Ovary (tissue), 9 donors: ENCODE measurements around the gene C21orf91. TPM values are rescaled to one million over a fixed set of nuclear protein-coding genes. Genes with fewer than 3 reads are reported as not detected.

Experiments used
- DNase-seq, 5 donors: peaks; one replicate each; pipeline ENCODE4 v3.0.0-alpha.2; 2019 to 2020
- H3K27ac ChIP-seq, 2 donors: fragments of 200-600 bp; one replicate each; pipeline versions ENCODE4 v1.5.1 to v1.8.0; 2019 to 2022
- H3K27me3 ChIP-seq: fragments of 200-600 bp; one replicate; pipeline ENCODE4 v1.8.0; 2022
- H3K36me3 ChIP-seq: fragments of 200-600 bp; sonication (generic); one replicate; pipeline ENCODE4 v1.5.1; 2019
- H3K4me1 ChIP-seq: one replicate; pipeline ENCODE4 v1.8.1; 2013; ENCODE audit warnings: mild to moderate bottlenecking, moderate library complexity; ENCODE audit not compliant: insufficient read depth
- H3K4me3 ChIP-seq: fragments of 200-600 bp; sonication (generic); one replicate; pipeline ENCODE4 v1.5.1; 2017
- H3K9me3 ChIP-seq, 2 donors: fragments of 200-600 bp in 1 of 2; sonication (generic) in 1 of 2; one replicate each; pipeline versions ENCODE4 v1.5.1 to v1.8.1; 2013 to 2019; ENCODE audit warnings: mild to moderate bottlenecking in 1 of 2, moderate library complexity in 1 of 2
- CTCF ChIP-seq, 3 donors: fragments of 450-650 bp in 2 of 3; fragments of 200-600 bp in 1 of 3; IDR thresholded peaks; one replicate each; pipeline versions ENCODE4 v1.5.1 to v1.8.0; 2016 to 2022; ENCODE audit warnings: antibody characterized with exemption in 3 of 3, mild to moderate bottlenecking in 1 of 3
- EP300 ChIP-seq: sonication (generic); formaldehyde crosslinking; IDR thresholded peaks from one replicate; pipeline ENCODE4 v1.6.1; 2017; ENCODE audit warnings: antibody characterized with exemption
- POLR2A ChIP-seq: fragments of 450-650 bp; IDR thresholded peaks from one replicate; pipeline ENCODE4 v1.6.1; 2017; ENCODE audit warnings: antibody characterized with exemption, mild to moderate bottlenecking, moderate library complexity
- whole genome bisulfite sequencing, 3 donors: extraction: QIAGEN DNeasy Blood & Tissue Kit in 1 of 3; methylation state at CpG; one replicate each; pipeline versions ENCODE4 v1.1.5 to v1.1.7; 2013 to 2017; 5-methylcytosine and 5-hydroxymethylcytosine counted together
- intact Hi-C, 4 donors: fragments of 100-400 bp; cut with DNase I; formaldehyde crosslinking; loops; one replicate each; pipeline versions ENCODE4 v1.11.0 to v1.15.1; 2022 to 2023
- polyA plus RNA-seq, 2 donors: library from polyadenylated mRNA; stranded (reverse); fragments of 200-250 nt in 1 of 2; fragments of 350-450 nt in 1 of 2; fragmentation: Illumina TruSeq in 1 of 2; extraction: RNeasy Lipid Tissue Mini Kit (QIAGEN cat#74804) in 1 of 2; gene quantifications; one replicate each; pipeline ENCODE4 v1.2.3, GENCODE V29; 2013 to 2014
- total RNA-seq, 7 donors: library from RNA; depleted of rRNA in 2 of 7; stranded (reverse); fragments of >200 nt in 2 of 7; fragmentation: NEBNext Ultra II Directional in 3 of 7; extraction: Animal tissue kit (Norgen Biotek cat#: 25700) in 3 of 7; gene quantifications; one replicate each; pipeline versions ENCODE4 v1.1.0 to v1.2.4, GENCODE V29; 2016 to 2023
- donor health status: DM: no; HTN: no; CAD: no; lungs with moderate emphysema.
- donor health status: DM: no; HTN: no; CAD: no.
- donor health status: Bipolar disorder and iron deficiency.
- donor health status: DM: yes; HTN: yes; CAD: no.
- donor health status: DM: no; HTN: no; CAD: no.
- donor health status: DM: yes; HTN: yes; CAD: no.

Gene C21orf91
- total and polyA plus RNA-seq, 9 donors = 5.3 to 19.2 (median 14.6) TPM

DNA sequence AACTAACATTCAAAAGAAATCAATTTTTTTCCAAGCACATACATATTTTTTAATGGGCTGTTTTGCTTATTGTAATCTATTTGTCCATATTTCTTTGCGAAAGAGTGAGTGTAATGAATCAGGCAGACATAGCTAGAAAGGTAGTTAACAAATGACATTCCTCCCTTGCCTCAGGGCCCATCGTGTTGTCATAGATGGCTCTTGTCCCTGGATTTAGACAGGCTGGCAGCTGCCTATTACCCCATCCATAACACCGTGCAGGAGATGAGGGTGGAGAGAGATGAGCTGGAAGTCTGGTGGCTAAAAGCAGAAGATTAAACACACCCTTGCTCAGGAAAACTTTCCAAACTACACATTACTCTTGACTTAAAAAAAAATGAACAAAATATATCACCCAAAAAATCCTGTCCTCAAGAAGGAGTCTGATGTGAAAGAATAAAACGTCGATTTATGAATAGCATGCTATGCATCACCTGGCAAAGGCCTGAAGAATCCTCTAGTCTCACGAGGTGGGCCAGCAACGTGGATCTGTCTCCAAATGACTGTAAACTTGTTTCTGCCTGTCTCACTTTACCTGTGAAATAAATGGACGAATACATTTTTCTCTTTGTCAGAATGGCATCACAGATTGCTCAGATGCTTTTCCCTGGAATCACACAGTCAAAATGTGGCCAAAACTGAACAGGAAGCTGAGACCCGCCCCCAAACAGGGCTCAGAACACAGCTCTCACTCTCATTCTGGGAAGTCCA lies 55.7 kb downstream of the C21orf91 start:
- Histone ChIP-seq H3K36me3 (no peaks in the 10 kb centered on the region), H3K27ac (no peak overlapping the region), H3K9me3 (no peaks in the 10 kb centered on the region), H3K4me3 (no peak overlapping the region), H3K4me1 (no peaks in the 10 kb centered on the region), H3K27me3 (no peaks in the 10 kb centered on the region)
- WGBS, 3 donors = 87 to 88% (median 87%) methylated on average over 9 of the region's 9 CpGs
- TF ChIP-seq EP300 = no peak
- TF ChIP-seq CTCF (IDR thresholded peaks at IDR 0.05) = no peak
- TF ChIP-seq POLR2A = no peak
- intact Hi-C loops = no loop called here
- no peak for DNase-seq

DNA sequence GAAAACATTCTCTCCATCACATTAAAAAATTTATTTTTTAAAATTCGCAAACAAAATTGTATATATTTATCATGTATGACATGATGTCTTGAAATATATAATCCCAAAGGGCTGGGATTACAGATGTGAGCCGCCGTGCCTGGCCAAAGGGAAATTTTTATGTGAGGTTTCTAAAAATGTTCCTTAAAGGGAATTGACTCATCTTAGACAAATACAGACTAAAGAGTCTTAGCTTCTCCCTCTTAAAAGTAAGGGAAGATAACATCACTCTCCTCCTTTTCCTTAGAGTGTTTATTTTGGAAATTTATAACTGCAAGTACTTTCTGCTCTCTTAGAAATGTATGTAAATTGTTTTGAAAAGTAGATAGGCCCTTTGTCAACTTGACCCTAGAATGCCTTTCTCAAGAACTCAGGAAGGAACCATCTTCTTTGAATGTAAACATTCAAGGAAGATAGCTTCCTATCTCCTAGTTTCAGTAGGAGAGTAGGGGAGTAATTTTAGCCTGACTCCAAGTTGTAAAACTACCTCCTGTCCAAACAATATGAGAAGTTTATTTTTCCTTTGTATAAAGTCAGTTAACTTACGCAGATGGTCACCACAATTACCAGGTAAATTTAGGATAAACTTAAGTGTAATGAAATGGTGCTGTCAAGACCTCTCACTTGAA lies 59.5 kb downstream of the C21orf91 start:
- Histone ChIP-seq H3K9me3 (no peaks in the 10 kb centered on the region), H3K4me1 (no peaks in the 10 kb centered on the region), H3K27me3 (no peaks in the 10 kb centered on the region), H3K36me3 (no peaks in the 10 kb centered on the region), H3K4me3 (no peak overlapping the region), H3K27ac (no peak overlapping the region)
- intact Hi-C loops = no loop called here
- WGBS, 3 donors = 20 to 24% (median 22%) methylated on average over 4 of the region's 4 CpGs
- no peak for TF ChIP-seq EP300
- no peak for TF ChIP-seq POLR2A
- TF ChIP-seq CTCF (IDR thresholded peaks at IDR 0.05) = no peak
- DNase-seq = no peak

DNA sequence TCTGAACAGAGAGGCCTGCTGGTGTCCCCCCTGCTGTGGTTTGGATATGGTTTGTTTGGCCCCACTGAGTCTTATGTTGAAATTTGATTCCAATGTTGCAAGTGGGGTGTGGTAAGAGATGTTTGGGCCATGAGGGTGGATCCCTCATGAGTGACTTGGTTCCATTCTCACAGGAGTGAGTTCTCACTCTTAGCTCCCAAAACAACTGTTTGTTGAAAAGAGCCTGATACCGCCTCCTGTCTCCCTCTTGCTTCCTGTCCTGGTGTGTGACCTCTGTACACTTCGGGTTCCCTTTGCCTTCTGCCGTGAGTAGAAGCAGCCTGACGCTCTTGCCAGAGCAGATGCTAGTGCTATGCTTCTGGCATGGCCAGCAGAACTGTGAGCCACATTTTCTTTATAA lies 60.5 kb downstream of the C21orf91 start:
- TF ChIP-seq EP300 (no peak), CTCF (IDR thresholded peaks at IDR 0.05) (no peak), POLR2A (no peak)
- WGBS, 3 donors = 40 to 56% (median 50%) methylated on average over 4 of the region's 4 CpGs
- no peak for DNase-seq
- no peaks in the 10 kb centered on the region for H3K36me3 ChIP-seq
- no peak overlapping the region for H3K27ac ChIP-seq
- H3K9me3 ChIP-seq = no peaks in the 10 kb centered on the region
- H3K4me1 ChIP-seq = no peaks in the 10 kb centered on the region
- H3K27me3 ChIP-seq = no peaks in the 10 kb centered on the region
- H3K4me3 ChIP-seq = no peak overlapping the region
- intact Hi-C loops = no loop called here

GRCh38 chr21:17757671-17758070 lies 61.5 kb downstream of the C21orf91 start:
- intact Hi-C loops = no loop called here
- no peaks in the 10 kb centered on the region for H3K36me3 ChIP-seq
- H3K27me3 ChIP-seq = no peaks in the 10 kb centered on the region
- no peak overlapping the region for H3K4me3 ChIP-seq
- H3K4me1 ChIP-seq = no peaks in the 10 kb centered on the region
- H3K9me3 ChIP-seq = no peaks in the 10 kb centered on the region
- TF ChIP-seq CTCF (IDR thresholded peaks at IDR 0.05) = no peak
- no peak for TF ChIP-seq EP300
- no peak for TF ChIP-seq POLR2A
- no peak overlapping the region for H3K27ac ChIP-seq
- no peak for DNase-seq
- 90 to 93% (median 91%) methylated on average over 13 to 20 of the region's 20 CpGs for WGBS, 3 donors
